GM18861 (cell line): ENCODE results near the gene FMOD.
A peak's percentile ranks its signal among the peaks of the same experiment; 100 is the strongest.
"Not testable (repeated sequence)": the region's sequence is repeated elsewhere in the genome, so short reads cannot be mapped to it uniquely, and the experiment has no call there.

Experiments
- ATAC-seq: cut with Tn5 transposase; IDR thresholded peaks from one replicate; pipeline ENCODE4 v1.9.1; 2021; ENCODE audit not compliant: unreplicated experiment

The FMOD gene

GRCh38 chr1:203326830-203327683, 23.9 kb downstream of the FMOD start:
- ATAC-seq, result peak; percentile 51

- ATAC-seq, result no peak
Observed at GRCh38 chr1:203325418-203326091, 25.4 kb downstream of the FMOD start.

GRCh38 chr1:203325026-203325417, 25.9 kb downstream of the FMOD start:
- no peak for ATAC-seq

- no peak for ATAC-seq
Observed at GRCh38 chr1:203324105-203325025, 26.6 kb downstream of the FMOD start.

GRCh38 chr1:203323587-203323986, 27.3 kb downstream of the FMOD start:
- ATAC-seq, result no peak

GRCh38 chr1:203322500-203323179, 28.3 kb downstream of the FMOD start:
- ATAC-seq, result no peak

GRCh38 chr1:203321273-203322052, 29.5 kb downstream of the FMOD start:
- no peak for ATAC-seq

- ATAC-seq, result peak; percentile 44
Observed at GRCh38 chr1:203320591-203321272, 30.2 kb downstream of the FMOD start.

- ATAC-seq, result no peak
Observed at GRCh38 chr1:203318229-203318517, 32.7 kb downstream of the FMOD start.

GRCh38 chr1:203317429-203318228, 33.3 kb downstream of the FMOD start:
- no peak for ATAC-seq

- ATAC-seq, result no peak
Observed at GRCh38 chr1:203316626-203317093, 34.3 kb downstream of the FMOD start.

- ATAC-seq, result not testable (repeated sequence)
Observed at GRCh38 chr1:203314025-203314759, 36.7 kb downstream of the FMOD start.

GRCh38 chr1:203311368-203312301, 39.3 kb downstream of the FMOD start:
- no peak for ATAC-seq

GRCh38 chr1:203308923-203309331, 42.0 kb downstream of the FMOD start:
- no peak for ATAC-seq

GRCh38 chr1:203308328-203308922, 42.5 kb downstream of the FMOD start:
- no peak for ATAC-seq

GRCh38 chr1:203307641-203308126, 43.2 kb downstream of the FMOD start:
- ATAC-seq, result no peak
